Nephron progenitor cell (in vitro differentiated cells): ENCODE data around the gene ADAMTS1.

Source experiments
- DNase-seq: peaks from one replicate; pipeline ENCODE4 v3.0.0; 2021
- H3K27ac Mint-ChIP-seq: 2 replicates; pipeline ENCODE4 v1.8.0; 2021; ENCODE audit warnings: mild to moderate bottlenecking, moderate library complexity, mixed read lengths
- H3K27me3 Mint-ChIP-seq: 2 replicates; pipeline ENCODE4 v1.8.0; 2021; ENCODE audit warnings: mild to moderate bottlenecking, low read depth, mixed read lengths; ENCODE audit not compliant: poor library complexity
- H3K36me3 Mint-ChIP-seq: 2 replicates; pipeline ENCODE4 v1.8.0; 2021; ENCODE audit warnings: low read depth, mixed read lengths
- H3K4me1 Mint-ChIP-seq: 2 replicates; pipeline ENCODE4 v1.8.0; 2021; ENCODE audit warnings: mixed read lengths
- H3K4me3 Mint-ChIP-seq: 2 replicates; pipeline ENCODE4 v1.8.0; 2021; ENCODE audit warnings: mild to moderate bottlenecking, moderate library complexity, mixed read lengths
- H3K9me3 Mint-ChIP-seq: 2 replicates; pipeline ENCODE4 v1.8.0; 2021; ENCODE audit warnings: mild to moderate bottlenecking, moderate library complexity, mixed read lengths
- CTCF ChIP-seq: fragments of 200-600 bp; sonication (generic); IDR thresholded peaks from 2 replicates; pipeline ENCODE4 v1.5.0; 2021; ENCODE audit warnings: antibody characterized with exemption

The ADAMTS1 gene

GRCh38 chr21:26833011-26833410 lies 12.2 kb downstream of the ADAMTS1 start:
- Mint-ChIP-seq H3K27ac (no peak overlapping the region), H3K4me3 (no peak overlapping the region), H3K36me3 (peaks cover 21% of the 10 kb centered on the region), H3K27me3 (no peaks in the 10 kb centered on the region), H3K9me3 (no peaks in the 10 kb centered on the region), H3K4me1 (peaks cover 12% of the 10 kb centered on the region)
- DNase-seq, result no peak
- TF ChIP-seq CTCF, result no peak

- no peak for DNase-seq
- no peak for TF ChIP-seq CTCF
These were observed 12.7 kb downstream of the ADAMTS1 start for GRCh38 chr21:26832546-26832945.

GRCh38 chr21:26826801-26827200 lies 18.4 kb downstream of the ADAMTS1 start:
- no peaks in the 10 kb centered on the region for H3K27me3 Mint-ChIP-seq
- H3K36me3 Mint-ChIP-seq, result no peaks in the 10 kb centered on the region
- no peak overlapping the region for H3K27ac Mint-ChIP-seq
- no peak for TF ChIP-seq CTCF
- H3K4me1 Mint-ChIP-seq, result no peaks in the 10 kb centered on the region
- H3K4me3 Mint-ChIP-seq, result no peak overlapping the region
- DNase-seq, result no peak
- H3K9me3 Mint-ChIP-seq, result peaks cover 18% of the 10 kb centered on the region

More at GRCh38 chr21:26832546-26832945, 12.7 kb downstream of the ADAMTS1 start:
- H3K27ac Mint-ChIP-seq, result no peak overlapping the region
- H3K4me3 Mint-ChIP-seq, result no peak overlapping the region
- H3K4me1 Mint-ChIP-seq, result peaks cover 10% of the 10 kb centered on the region
- no peaks in the 10 kb centered on the region for H3K27me3 Mint-ChIP-seq
- H3K9me3 Mint-ChIP-seq, result no peaks in the 10 kb centered on the region
- H3K36me3 Mint-ChIP-seq, result peaks cover 17% of the 10 kb centered on the region

GRCh38 chr21:26820509-26820908 lies 24.7 kb downstream of the ADAMTS1 start:
- TF ChIP-seq CTCF, result no peak
- no peaks in the 10 kb centered on the region for H3K27me3 Mint-ChIP-seq
- H3K36me3 Mint-ChIP-seq, result no peaks in the 10 kb centered on the region
- H3K4me1 Mint-ChIP-seq, result peaks cover 5% of the 10 kb centered on the region
- DNase-seq, result no peak
- no peak overlapping the region for H3K4me3 Mint-ChIP-seq
- H3K9me3 Mint-ChIP-seq, result peaks cover 14% of the 10 kb centered on the region
- no peak overlapping the region for H3K27ac Mint-ChIP-seq

GRCh38 chr21:26819740-26820324 lies 25.4 kb downstream of the ADAMTS1 start:
- H3K27ac Mint-ChIP-seq, result no peak overlapping the region

More at GRCh38 chr21:26819740-26820324, 25.4 kb downstream of the ADAMTS1 start:
- no peak for TF ChIP-seq CTCF
- Mint-ChIP-seq H3K4me1 (peaks cover 5% of the 10 kb centered on the region), H3K9me3 (peaks cover 8% of the 10 kb centered on the region), H3K4me3 (no peak overlapping the region), H3K36me3 (no peaks in the 10 kb centered on the region), H3K27me3 (no peaks in the 10 kb centered on the region)
- DNase-seq, result no peak
